Stimulated activated naive CD8-positive, alpha-beta T cell treated with anti-CD3 and anti-CD28 coated beads, Interleukin-15, Interleukin-2, amounts not matched to agents 100 ng/mL and 50 ng/mL, for 24 hours (primary cell): ENCODE results near the gene CTSZ.

ENCODE experiments used
- H3K27ac Mint-ChIP-seq: one replicate; pipeline ENCODE4 v1.8.0; 2021; ENCODE audit warnings: mild to moderate bottlenecking, mixed read lengths
- H3K27me3 Mint-ChIP-seq: one replicate; pipeline ENCODE4 v1.8.0; 2021; ENCODE audit warnings: mixed read lengths
- H3K36me3 Mint-ChIP-seq: one replicate; pipeline ENCODE4 v1.8.0; 2021; ENCODE audit warnings: low read depth, mixed read lengths
- H3K4me1 Mint-ChIP-seq: one replicate; pipeline ENCODE4 v1.8.0; 2021; ENCODE audit warnings: low read depth, mixed read lengths
- H3K4me3 Mint-ChIP-seq: one replicate; pipeline ENCODE4 v1.8.0; 2021; ENCODE audit warnings: mild to moderate bottlenecking, mixed read lengths
- H3K9me3 Mint-ChIP-seq: one replicate; pipeline ENCODE4 v1.8.0; 2021; ENCODE audit warnings: mixed read lengths

CTSZ gene

DNA sequence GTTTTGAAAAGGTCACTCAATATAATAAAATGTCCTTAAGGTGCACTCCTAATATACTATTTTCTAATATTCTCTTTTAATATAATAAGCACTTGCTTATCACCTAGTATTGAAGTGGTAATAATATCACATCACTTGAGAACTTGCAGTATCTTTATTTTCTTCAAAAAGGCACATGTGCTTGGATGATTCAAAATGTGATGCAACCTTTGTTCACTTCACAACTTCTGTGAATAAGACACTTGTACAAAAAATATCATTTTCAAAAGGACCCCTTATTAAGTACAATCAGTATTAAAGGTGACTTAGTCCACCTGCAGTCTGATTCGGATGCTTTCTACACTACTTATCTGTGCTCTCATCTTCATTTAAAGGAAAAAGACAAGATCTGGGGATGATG, 32.2 kb upstream of the CTSZ start:
- H3K4me3 Mint-ChIP-seq, result peak overlapping the region; percentile 95

GRCh38 chr20:59037386-59037785, 30.3 kb upstream of the CTSZ start:
- Mint-ChIP-seq H3K27ac (no peak overlapping the region), H3K4me1 (peaks cover 76% of the 10 kb centered on the region), H3K4me3 (no peak overlapping the region), H3K27me3 (no peaks in the 10 kb centered on the region), H3K36me3 (peaks cover 84% of the 10 kb centered on the region), H3K9me3 (no peaks in the 10 kb centered on the region)

More for the DNA sequence above, 32.2 kb upstream of the CTSZ start:
- peaks cover 74% of the 10 kb centered on the region for H3K4me1 Mint-ChIP-seq
- no peaks in the 10 kb centered on the region for H3K27me3 Mint-ChIP-seq
- no peaks in the 10 kb centered on the region for H3K9me3 Mint-ChIP-seq
- H3K27ac Mint-ChIP-seq, result peak overlapping the region; percentile 83
- peaks cover 71% of the 10 kb centered on the region for H3K36me3 Mint-ChIP-seq

- H3K36me3 Mint-ChIP-seq, result peaks cover 85% of the 10 kb centered on the region
- no peaks in the 10 kb centered on the region for H3K9me3 Mint-ChIP-seq
- H3K4me1 Mint-ChIP-seq, result peaks cover 73% of the 10 kb centered on the region
- no peak overlapping the region for H3K4me3 Mint-ChIP-seq
- no peaks in the 10 kb centered on the region for H3K27me3 Mint-ChIP-seq
- H3K27ac Mint-ChIP-seq, result peak overlapping the region; percentile 9
Measured at GRCh38 chr20:59035381-59035780, 28.3 kb upstream of the CTSZ start.

DNA sequence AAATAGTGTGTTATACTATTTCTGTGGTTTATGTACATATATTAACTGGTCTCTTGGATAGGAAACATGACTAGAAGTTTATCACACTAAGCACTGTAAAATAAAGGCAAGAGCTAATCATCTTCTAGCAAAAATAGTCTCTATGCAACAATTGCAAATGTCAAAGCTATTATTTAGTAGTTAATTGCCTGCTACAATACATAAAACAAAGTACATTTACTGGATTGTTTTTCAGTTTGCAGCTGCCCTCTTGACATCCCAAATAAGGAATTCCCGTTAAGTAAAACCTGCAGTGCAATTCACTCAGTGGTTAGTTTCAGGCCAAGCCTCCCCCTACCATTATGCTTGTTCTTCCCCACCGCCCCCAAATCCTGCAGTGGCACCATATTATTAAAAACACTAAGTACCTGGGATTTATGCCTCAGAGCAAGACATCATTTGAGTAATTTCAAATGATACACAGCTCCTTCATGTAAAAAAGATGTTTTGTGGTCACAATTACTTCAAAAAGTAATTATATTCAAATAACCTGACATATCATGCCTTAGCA, 26.6 kb upstream of the CTSZ start:
- Mint-ChIP-seq H3K36me3 (peaks cover 86% of the 10 kb centered on the region), H3K27ac (no peak overlapping the region), H3K4me1 (peaks cover 73% of the 10 kb centered on the region), H3K4me3 (no peak overlapping the region), H3K9me3 (no peaks in the 10 kb centered on the region), H3K27me3 (no peaks in the 10 kb centered on the region)

DNA sequence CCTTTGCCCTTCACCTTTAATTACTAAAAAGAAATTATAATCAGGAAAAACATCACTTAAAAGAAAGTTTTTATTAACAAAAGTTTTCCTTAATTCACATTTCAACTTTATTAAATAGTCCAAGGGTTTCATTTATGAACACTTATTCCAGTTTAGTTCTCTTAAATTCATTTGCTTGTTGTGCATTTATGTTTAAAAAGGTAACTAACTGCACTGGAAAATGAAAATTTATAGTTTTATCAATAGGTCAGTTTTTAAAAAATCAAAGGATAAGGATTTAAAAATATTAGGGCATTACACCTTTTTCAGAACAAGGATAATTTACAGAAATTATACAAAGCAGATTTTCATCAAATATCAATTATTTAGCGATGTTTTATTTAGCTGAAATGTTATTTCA, 26.0 kb upstream of the CTSZ start:
- H3K4me1 Mint-ChIP-seq, result peaks cover 74% of the 10 kb centered on the region
- peaks cover 84% of the 10 kb centered on the region for H3K36me3 Mint-ChIP-seq
- no peaks in the 10 kb centered on the region for H3K9me3 Mint-ChIP-seq
- no peaks in the 10 kb centered on the region for H3K27me3 Mint-ChIP-seq
- peak overlapping the region; percentile 95 for H3K27ac Mint-ChIP-seq
- H3K4me3 Mint-ChIP-seq, result peak overlapping the region; percentile 87

GRCh38 chr20:59032713-59033059, 25.6 kb upstream of the CTSZ start:
- Mint-ChIP-seq H3K27me3 (no peaks in the 10 kb centered on the region), H3K27ac (peak overlapping the region; percentile 95), H3K4me1 (peaks cover 74% of the 10 kb centered on the region), H3K36me3 (peaks cover 84% of the 10 kb centered on the region), H3K4me3 (peak overlapping the region; percentile 87), H3K9me3 (no peaks in the 10 kb centered on the region)

DNA sequence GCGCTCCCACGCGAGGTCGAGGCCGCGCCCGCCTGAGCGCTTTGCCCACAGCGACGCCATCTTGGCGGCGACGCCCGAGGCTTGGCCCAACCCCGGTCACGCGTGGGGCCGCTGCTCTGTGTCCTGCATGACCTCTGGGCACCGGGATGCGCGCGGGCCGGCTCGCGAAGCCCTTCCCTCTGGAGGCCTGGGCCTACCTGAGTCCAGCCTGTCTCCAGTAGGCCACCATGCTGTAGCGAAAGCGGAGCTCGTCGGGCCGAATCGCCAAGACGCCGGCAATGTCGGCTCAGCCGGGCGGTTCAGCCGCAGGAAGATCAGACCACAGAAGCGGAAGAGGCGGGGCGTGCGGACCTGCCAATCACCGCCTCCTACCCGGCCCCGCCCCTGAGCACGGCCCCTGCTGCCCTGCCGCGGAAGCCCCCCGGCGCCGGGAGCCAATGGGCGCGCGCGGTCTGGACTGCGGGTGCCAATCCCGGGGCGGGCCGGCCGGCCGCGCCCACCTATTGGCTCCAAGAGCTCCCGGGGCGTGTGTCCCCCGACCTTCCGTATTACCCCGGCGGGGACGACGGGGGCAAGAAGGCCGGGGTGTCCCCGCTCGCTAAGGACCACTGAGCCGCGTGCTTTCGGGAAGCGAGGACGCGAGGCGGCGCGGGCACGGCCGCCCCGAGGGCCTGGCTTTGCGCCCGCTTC, 25.1 kb upstream of the CTSZ start, which contains the start of gene ATP5F1E:
TSS of gene ATP5F1E (minus strand) at position 313 of the 690 bp plus-strand sequence. CDS start at position 229, 84 bp downstream.
- H3K9me3 Mint-ChIP-seq, result no peaks in the 10 kb centered on the region
- peaks cover 74% of the 10 kb centered on the region for H3K4me1 Mint-ChIP-seq
- H3K27me3 Mint-ChIP-seq, result no peaks in the 10 kb centered on the region
- H3K27ac Mint-ChIP-seq, result peak within 1 kb of the TSS; percentile 95
- peak within 1 kb of the TSS; percentile 89 for H3K4me3 Mint-ChIP-seq
- H3K36me3 Mint-ChIP-seq, result peaks cover 84% of the 10 kb centered on the region

- H3K4me1 Mint-ChIP-seq, result peaks cover 74% of the 10 kb centered on the region
- H3K27ac Mint-ChIP-seq, result peak overlapping the region; percentile 78
- peaks cover 84% of the 10 kb centered on the region for H3K36me3 Mint-ChIP-seq
- H3K9me3 Mint-ChIP-seq, result no peaks in the 10 kb centered on the region
- H3K4me3 Mint-ChIP-seq, result peak overlapping the region; percentile 89
- H3K27me3 Mint-ChIP-seq, result no peaks in the 10 kb centered on the region
Measured at GRCh38 chr20:59031564-59032022, 24.5 kb upstream of the CTSZ start.

GRCh38 chr20:59030911-59031563, 24.0 kb upstream of the CTSZ start:
- Mint-ChIP-seq H3K9me3 (no peaks in the 10 kb centered on the region), H3K4me3 (peak overlapping the region; percentile 89)

GRCh38 chr20:59028812-59029211, 21.8 kb upstream of the CTSZ start:
- Mint-ChIP-seq H3K27ac (peak overlapping the region; percentile 49), H3K36me3 (peaks cover 81% of the 10 kb centered on the region), H3K4me3 (peak overlapping the region; percentile 89), H3K4me1 (peaks cover 71% of the 10 kb centered on the region), H3K27me3 (no peaks in the 10 kb centered on the region), H3K9me3 (no peaks in the 10 kb centered on the region)

More at GRCh38 chr20:59030911-59031563, 24.0 kb upstream of the CTSZ start:
- peaks cover 83% of the 10 kb centered on the region for H3K36me3 Mint-ChIP-seq
- no peaks in the 10 kb centered on the region for H3K27me3 Mint-ChIP-seq
- peak overlapping the region; percentile 78 for H3K27ac Mint-ChIP-seq
- H3K4me1 Mint-ChIP-seq, result peaks cover 75% of the 10 kb centered on the region

DNA sequence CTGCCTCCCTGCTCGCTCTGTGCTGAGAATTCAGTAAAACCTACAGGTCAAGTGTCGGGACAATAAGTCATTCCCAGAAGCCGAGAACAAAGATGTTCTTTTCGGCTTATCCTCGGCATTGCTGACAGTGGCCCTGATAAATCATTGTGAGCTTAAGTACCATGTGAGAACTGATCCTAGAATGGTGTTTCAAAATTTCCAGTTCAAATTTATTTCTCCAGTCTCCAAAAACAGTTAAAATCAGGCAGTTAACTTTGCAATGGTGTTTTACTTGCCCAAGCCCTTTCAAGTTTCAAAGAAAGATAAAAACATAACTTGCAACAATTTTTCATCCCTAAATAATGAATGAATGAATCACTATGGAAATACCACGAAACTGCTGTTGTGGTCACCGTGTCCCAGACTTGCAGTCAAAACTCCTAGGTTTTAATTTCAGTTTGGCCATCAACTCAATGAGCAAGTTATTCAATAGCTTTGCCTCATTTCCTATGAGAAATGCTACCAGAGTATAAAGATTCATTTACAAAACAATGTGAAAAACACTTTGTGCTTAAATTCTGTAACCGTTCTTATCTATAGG, 20.8 kb upstream of the CTSZ start:
- no peaks in the 10 kb centered on the region for H3K27me3 Mint-ChIP-seq
- H3K4me3 Mint-ChIP-seq, result peak overlapping the region; percentile 35
- no peaks in the 10 kb centered on the region for H3K9me3 Mint-ChIP-seq
- H3K4me1 Mint-ChIP-seq, result peaks cover 62% of the 10 kb centered on the region
- peaks cover 85% of the 10 kb centered on the region for H3K36me3 Mint-ChIP-seq
- peak overlapping the region; percentile 71 for H3K27ac Mint-ChIP-seq

DNA sequence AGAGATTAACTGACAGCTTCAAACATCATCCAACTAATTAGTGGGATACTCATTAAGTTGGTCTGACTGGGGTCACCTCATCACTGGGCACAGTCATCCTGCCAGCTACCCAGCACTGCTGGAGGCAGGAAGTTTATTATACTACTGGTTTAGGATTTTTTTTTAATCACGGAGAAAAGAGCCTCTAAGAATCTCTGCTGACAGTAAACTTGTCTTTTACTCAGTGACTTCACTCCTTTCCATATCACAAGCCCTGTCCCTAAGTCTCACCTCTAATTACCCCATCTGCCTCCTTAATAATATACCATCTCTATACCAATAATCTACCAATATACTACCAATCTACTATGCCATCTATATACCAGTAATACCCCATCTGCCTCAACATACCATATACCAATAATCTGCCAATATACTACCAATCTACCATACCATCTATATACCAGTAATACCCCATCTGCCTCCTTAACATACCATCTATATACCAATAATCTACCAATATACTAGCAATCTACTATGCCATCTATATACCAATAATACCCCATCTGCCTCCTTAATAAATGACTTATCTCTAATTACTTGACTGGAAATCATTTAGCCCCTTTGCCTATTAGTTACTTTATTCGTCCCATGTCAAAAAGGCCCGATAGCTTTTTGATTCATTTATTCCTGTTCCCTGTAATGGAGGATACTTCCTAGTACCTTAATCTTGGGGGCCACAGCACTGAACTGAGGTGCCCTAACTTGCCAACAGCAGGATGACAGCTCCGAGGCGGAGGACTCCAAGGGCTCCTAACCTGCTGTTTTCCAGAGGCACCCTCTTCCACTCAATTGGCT, 20.1 kb upstream of the CTSZ start:
- H3K9me3 Mint-ChIP-seq, result no peaks in the 10 kb centered on the region
- no peaks in the 10 kb centered on the region for H3K27me3 Mint-ChIP-seq
- peak overlapping the region; percentile 71 for H3K27ac Mint-ChIP-seq
- H3K4me3 Mint-ChIP-seq, result peak overlapping the region; percentile 35
- H3K36me3 Mint-ChIP-seq, result peaks cover 89% of the 10 kb centered on the region
- H3K4me1 Mint-ChIP-seq, result peaks cover 59% of the 10 kb centered on the region

DNA sequence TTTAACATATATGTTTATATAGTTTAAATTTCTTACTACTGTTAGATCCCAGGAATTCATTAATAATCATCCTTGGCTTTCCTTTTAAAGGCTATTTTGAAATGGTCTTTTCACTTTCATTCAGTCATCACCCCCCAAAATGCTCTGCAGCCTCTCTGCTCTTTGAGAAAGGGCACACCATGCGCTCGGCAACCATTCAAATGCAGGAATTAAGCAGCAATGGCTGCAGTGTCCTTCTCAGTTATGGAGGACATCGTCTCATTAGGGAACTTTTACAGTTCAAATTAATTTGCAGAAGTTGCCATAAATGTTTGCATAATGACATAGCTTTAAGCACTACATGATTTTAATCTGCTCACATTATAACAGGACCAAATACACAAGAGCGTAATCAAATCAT, 18.5 kb upstream of the CTSZ start:
- no peak overlapping the region for H3K27ac Mint-ChIP-seq
- H3K9me3 Mint-ChIP-seq, result no peaks in the 10 kb centered on the region
- no peak overlapping the region for H3K4me3 Mint-ChIP-seq
- no peaks in the 10 kb centered on the region for H3K27me3 Mint-ChIP-seq
- H3K4me1 Mint-ChIP-seq, result peaks cover 55% of the 10 kb centered on the region
- H3K36me3 Mint-ChIP-seq, result peaks cover 79% of the 10 kb centered on the region

DNA sequence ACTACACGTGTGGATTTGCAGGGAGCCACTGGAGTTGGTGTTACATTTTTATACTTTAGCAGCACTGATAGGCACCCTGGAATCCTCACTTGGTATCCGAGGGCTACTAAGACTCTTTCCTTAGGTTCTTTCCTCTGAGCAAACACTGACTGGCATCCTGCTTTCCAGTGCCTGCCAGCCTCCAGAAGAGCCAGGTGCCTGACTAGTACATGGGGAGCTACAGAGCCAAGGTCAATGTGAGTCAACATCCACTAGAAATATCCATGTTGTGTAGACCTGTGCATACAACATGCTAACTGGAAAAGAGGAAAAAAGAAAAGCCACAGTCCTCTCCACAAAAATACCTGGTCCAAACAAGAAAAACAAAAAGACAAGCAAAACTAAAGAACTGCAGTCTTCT, 18.0 kb upstream of the CTSZ start:
- H3K9me3 Mint-ChIP-seq, result no peaks in the 10 kb centered on the region
- H3K36me3 Mint-ChIP-seq, result peaks cover 75% of the 10 kb centered on the region
- no peaks in the 10 kb centered on the region for H3K27me3 Mint-ChIP-seq
- H3K4me3 Mint-ChIP-seq, result no peak overlapping the region
- no peak overlapping the region for H3K27ac Mint-ChIP-seq
- peaks cover 51% of the 10 kb centered on the region for H3K4me1 Mint-ChIP-seq
